ENCODE results near the gene DHRS2.
"Not testable (repeated sequence)": the region's sequence is repeated elsewhere in the genome, so short reads cannot be mapped to it uniquely, and the experiment has no call there.

- not testable (repeated sequence) for TF ChIP-seq NCOA1 (CRISPR knock-in tag; IDR thresholded peaks at IDR 0.05); BCL6 (CRISPR knock-in tag; IDR thresholded peaks at IDR 0.05); CTCF (CRISPR knock-in tag; IDR thresholded peaks at IDR 0.05); ZNF749 (CRISPR knock-in tag; IDR thresholded peaks at IDR 0.05; ENCODE audit: borderline replicate concordance); ZNF788 (CRISPR knock-in tag; IDR thresholded peaks at IDR 0.05; ENCODE audit: borderline replicate concordance); ARNTL (CRISPR knock-in tag; IDR thresholded peaks at IDR 0.05); ZNF644 (CRISPR knock-in tag; IDR thresholded peaks at IDR 0.05; ENCODE audit: low read depth); REST (IDR thresholded peaks at IDR 0.05; ENCODE audit: borderline replicate concordance in 1 of 2, low read depth in 1 of 2, low read length in 2 of 2); ZNF75D (CRISPR knock-in tag; IDR thresholded peaks at IDR 0.05; ENCODE audit: borderline replicate concordance); ZNF317 (CRISPR knock-in tag; IDR thresholded peaks at IDR 0.05); ZNF629 (CRISPR knock-in tag; conservative IDR thresholded peaks at IDR 0.05); ZMAT3 (CRISPR knock-in tag; conservative IDR thresholded peaks at IDR 0.05); TCF7L2 (IDR thresholded peaks at IDR 0.05; ENCODE audit: low read depth, low read length); PRPF4 (IDR thresholded peaks at IDR 0.05; ENCODE audit: low read depth, low read length, poor library complexity, severe bottlenecking)
Observed at GRCh38 chr14:23634698-23635412, 1.3 kb upstream of the DHRS2 start.

Measured in HepG2 (cell line).